CD4-positive, alpha-beta memory T cell (primary cell): ENCODE results near the gene TRABD2B. TPM values are rescaled to one million over a fixed set of nuclear protein-coding genes. Genes with fewer than 3 reads are reported as not detected.
A peak's percentile ranks its signal among the peaks of the same experiment; 100 is the strongest.

ENCODE experiments used
- CTCF ChIA-PET: fragments of 350-600 bp; sonication (Branson Sonifier 250); formaldehyde crosslinking; loops from one replicate; lab custom pipeline; 2021; ENCODE audit warnings: inconsistent platforms; ENCODE audit not compliant: partially characterized antibody; lab: Charles Lee
- POLR2A ChIA-PET: fragments of 350-600 bp; sonication (Branson Sonifier 250); formaldehyde crosslinking; loops from one replicate; lab custom pipeline; 2021; ENCODE audit not compliant: partially characterized antibody; lab: Charles Lee
- DNase-seq, 5 donors: peaks; one replicate each; pipeline versions ENCODE4 v3.0.0 to v3.0.0-alpha.2; 2020 to 2022; ENCODE audit warnings: mixed read lengths in 1 of 5
- H3K27ac ChIP-seq: one replicate; pipeline ENCODE4 v1.7.0; 2013; ENCODE audit warnings: low read depth, low read length
- H3K27me3 ChIP-seq: 2 replicates; pipeline ENCODE4 v1.7.0; 2013; ENCODE audit warnings: mild to moderate bottlenecking, low read length, moderate library complexity; ENCODE audit not compliant: insufficient read depth
- H3K36me3 ChIP-seq: 2 replicates; pipeline ENCODE4 v1.7.0; 2013; ENCODE audit warnings: mild to moderate bottlenecking, low read length, moderate library complexity; ENCODE audit not compliant: insufficient read depth
- H3K4me1 ChIP-seq: 2 replicates; pipeline ENCODE4 v1.7.0; 2013; ENCODE audit warnings: mild to moderate bottlenecking, low read length, moderate library complexity; ENCODE audit not compliant: insufficient read depth
- H3K4me3 ChIP-seq, 2 donors: one replicate each; pipeline ENCODE4 v1.7.0; 2013; ENCODE audit warnings: low read length in 2 of 2, mild to moderate bottlenecking in 1 of 2
- H3K9me3 ChIP-seq, 2 donors: one replicate each; pipeline ENCODE4 v1.7.0; 2013; ENCODE audit warnings: low read length in 2 of 2, control low read depth in 1 of 2; ENCODE audit not compliant: control insufficient read depth in 1 of 2
- H3K27ac Mint-ChIP-seq, 7 donors: one replicate each; pipeline ENCODE4 v1.8.0; 2020 to 2021; ENCODE audit warnings: mixed read lengths in 7 of 7, mild to moderate bottlenecking in 6 of 7, inconsistent platforms in 3 of 7, moderate library complexity in 3 of 7
- H3K27me3 Mint-ChIP-seq, 2 donors: one replicate each; pipeline ENCODE4 v1.8.0; 2020 to 2021; ENCODE audit warnings: mixed read lengths in 2 of 2
- H3K36me3 Mint-ChIP-seq, 2 donors: one replicate each; pipeline ENCODE4 v1.8.0; 2020 to 2021; ENCODE audit warnings: mixed read lengths in 2 of 2, inconsistent platforms in 1 of 2, mild to moderate bottlenecking in 1 of 2
- H3K4me1 Mint-ChIP-seq, 4 donors: one replicate each; pipeline ENCODE4 v1.8.0; 2020 to 2021; ENCODE audit warnings: mixed read lengths in 4 of 4, mild to moderate bottlenecking in 1 of 4
- H3K4me3 Mint-ChIP-seq, 8 donors: one replicate each; pipeline ENCODE4 v1.8.0; 2020 to 2021; ENCODE audit warnings: mixed read lengths in 8 of 8, mild to moderate bottlenecking in 7 of 8, moderate library complexity in 6 of 8, inconsistent platforms in 3 of 8
- H3K9me3 Mint-ChIP-seq, 8 donors: one replicate each; pipeline ENCODE4 v1.8.0; 2020 to 2021; ENCODE audit warnings: mixed read lengths in 8 of 8, mild to moderate bottlenecking in 5 of 8, inconsistent platforms in 3 of 8, moderate library complexity in 1 of 8
- intact Hi-C: fragments of 100-400 bp; cut with micrococcal nuclease; formaldehyde crosslinking; loops from one replicate; pipeline ENCODE4 v1.15.1; 2023
- polyA plus RNA-seq, 2 donors: library from polyadenylated mRNA; unstranded; fragments of 300-500 nt; fragmentation: Illumina TruSeq; gene quantifications; one replicate each; pipeline ENCODE4 v1.2.3, GENCODE V29; 2021
- total RNA-seq, 2 experiments: library from RNA; stranded (reverse); gene quantifications; one replicate each; pipeline ENCODE4 v1.2.3, GENCODE V29; 2021

TRABD2B gene
- total and polyA plus RNA-seq, 4 experiments from 2014 or later: not detected

DNA sequence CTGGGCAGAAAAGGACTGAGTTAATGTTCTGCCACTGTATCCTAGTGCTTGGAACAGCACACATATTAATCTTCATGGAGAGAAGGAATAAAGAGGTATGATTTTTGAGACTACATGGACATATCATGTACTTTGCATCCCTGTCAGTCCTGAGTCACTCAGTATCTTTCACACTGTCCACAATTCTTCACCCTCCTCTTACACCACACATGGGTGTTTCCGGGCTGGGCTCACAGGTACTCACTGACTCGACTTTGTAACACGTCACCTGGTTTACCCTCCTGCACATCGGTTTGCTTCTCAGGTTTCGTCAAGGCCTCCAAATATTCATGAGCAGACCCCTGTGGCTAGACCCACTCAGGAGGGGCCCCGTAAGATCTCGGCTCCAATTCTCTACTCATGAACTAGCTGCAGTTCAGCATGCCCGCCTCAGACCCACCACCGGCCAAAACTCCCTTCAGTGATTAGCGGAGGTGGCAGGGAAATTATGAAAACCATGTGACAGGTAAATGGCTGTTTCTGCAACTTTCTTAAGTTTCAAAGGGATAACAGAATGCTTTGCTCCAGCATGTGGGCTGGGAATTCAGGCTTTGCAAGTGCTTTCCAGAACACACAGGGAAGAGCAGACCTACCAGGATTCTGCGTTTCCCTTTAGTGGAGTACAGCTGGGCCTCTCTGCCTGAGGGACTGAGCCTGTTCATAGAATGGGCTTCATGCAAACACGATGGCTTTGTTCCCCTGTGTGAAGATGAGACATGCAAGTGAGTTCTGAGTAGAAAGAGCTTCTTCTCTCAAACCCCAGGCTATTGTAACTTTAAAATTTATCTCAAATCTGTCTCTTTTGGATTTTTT, 31.3 kb upstream of the TRABD2B start:
- peaks cover 2 to 3% of the 10 kb centered on the region in 2 donors for H3K27me3 Mint-ChIP-seq
- CTCF ChIA-PET: interaction anchor here (1.2 kb wide), 1 partner anchor 31 kb away, joined by 3 read pairs; the partner anchor contains the start of gene TRABD2B
- H3K9me3 ChIP-seq: no peaks in the 10 kb centered on the region
- no peak for DNase-seq
- no peaks in the 10 kb centered on the region for H3K36me3 Mint-ChIP-seq
- no peak overlapping the region for H3K4me3 ChIP-seq
- no peak overlapping the region for H3K27ac ChIP-seq
- H3K4me3 Mint-ChIP-seq: no peak overlapping the region
- POLR2A ChIA-PET: no interaction called here
- H3K9me3 Mint-ChIP-seq: no peaks in the 10 kb centered on the region
- H3K27ac Mint-ChIP-seq: no peak overlapping the region
- H3K4me1 ChIP-seq: no peaks in the 10 kb centered on the region
- H3K27me3 ChIP-seq: no peaks in the 10 kb centered on the region
- intact Hi-C loops: no loop called here
- no peaks in the 10 kb centered on the region for H3K4me1 Mint-ChIP-seq
- H3K36me3 ChIP-seq: no peaks in the 10 kb centered on the region

DNA sequence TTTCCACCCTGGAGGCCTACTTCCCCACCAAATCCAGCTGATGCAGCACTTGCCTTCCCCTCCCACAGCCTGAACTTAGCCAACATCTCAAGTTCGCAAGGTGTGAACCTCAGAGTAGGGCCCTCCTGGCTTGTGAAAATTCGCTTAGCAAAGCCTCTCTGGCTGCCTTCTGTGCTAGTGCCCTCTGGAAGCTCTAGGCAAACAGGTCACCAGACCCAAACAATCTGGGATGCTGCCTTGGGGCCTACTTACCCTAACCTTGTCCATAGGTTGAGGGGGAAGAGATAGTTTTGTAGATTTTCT, 30.3 kb upstream of the TRABD2B start:
- no peak for DNase-seq
- Histone ChIP-seq H3K4me3 (no peak overlapping the region), H3K36me3 (no peaks in the 10 kb centered on the region), H3K27ac (no peak overlapping the region), H3K4me1 (no peaks in the 10 kb centered on the region), H3K27me3 (no peaks in the 10 kb centered on the region), H3K9me3 (no peaks in the 10 kb centered on the region)
- Mint-ChIP-seq H3K9me3 (no peaks in the 10 kb centered on the region), H3K27me3 (peaks cover 2 to 5% of the 10 kb centered on the region in 2 donors), H3K36me3 (no peaks in the 10 kb centered on the region), H3K27ac (peak overlapping the region in 1 of 7 donors; percentile 25), H3K4me1 (no peaks in the 10 kb centered on the region), H3K4me3 (no peak overlapping the region)
- POLR2A ChIA-PET: no interaction called here
- intact Hi-C loops: no loop called here
- CTCF ChIA-PET: no interaction called here

DNA sequence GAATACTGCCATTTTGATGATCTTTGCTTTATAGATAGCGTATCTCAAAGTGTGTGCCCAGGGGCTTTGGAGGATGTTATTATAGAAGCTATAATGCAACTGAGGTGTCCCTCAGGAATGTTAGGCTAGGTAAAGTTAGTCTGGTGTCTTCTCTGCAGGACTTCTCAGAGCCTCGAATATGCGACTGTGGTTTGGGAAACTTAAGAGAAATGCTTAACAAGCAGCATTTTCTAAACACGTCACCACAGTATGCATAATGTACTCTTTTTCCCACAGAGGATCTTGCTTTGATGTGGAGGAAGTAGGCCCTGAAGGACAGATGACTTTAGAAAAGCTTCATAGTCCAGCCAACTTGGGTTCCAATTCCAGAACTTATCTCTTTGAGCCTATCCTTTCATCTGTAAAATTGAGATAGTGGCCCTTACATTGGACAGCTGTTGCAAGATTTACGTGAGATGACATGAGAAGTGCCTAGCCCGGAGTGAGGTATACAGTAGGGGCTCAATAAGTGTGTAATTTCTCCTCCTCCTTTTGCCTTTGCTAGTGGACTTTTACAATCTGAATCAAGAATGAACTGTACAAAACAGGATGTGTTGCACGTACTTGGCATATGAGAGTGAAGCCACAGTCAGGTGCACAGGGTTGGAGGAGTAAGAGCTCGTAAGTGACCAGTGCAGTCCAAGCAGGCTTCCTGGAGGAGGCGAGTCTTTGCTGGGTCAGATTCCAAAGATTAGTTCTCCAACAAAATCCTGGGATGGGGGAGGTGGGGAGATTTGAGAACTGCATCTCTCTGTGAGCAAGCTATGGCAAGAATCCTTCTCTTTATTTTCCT, 29.7 kb upstream of the TRABD2B start:
- peaks cover 2 to 5% of the 10 kb centered on the region in 2 donors for H3K27me3 Mint-ChIP-seq
- no peaks in the 10 kb centered on the region for H3K4me1 Mint-ChIP-seq
- no peak overlapping the region for H3K27ac Mint-ChIP-seq
- H3K4me3 Mint-ChIP-seq: no peak overlapping the region
- no peaks in the 10 kb centered on the region for H3K36me3 Mint-ChIP-seq
- H3K9me3 Mint-ChIP-seq: no peaks in the 10 kb centered on the region
- no peaks in the 10 kb centered on the region for H3K27me3 ChIP-seq
- intact Hi-C loops: no loop called here
- DNase-seq: no peak
- H3K9me3 ChIP-seq: no peaks in the 10 kb centered on the region
- POLR2A ChIA-PET: no interaction called here
- H3K4me1 ChIP-seq: no peaks in the 10 kb centered on the region
- H3K36me3 ChIP-seq: no peaks in the 10 kb centered on the region
- no peak overlapping the region for H3K27ac ChIP-seq
- no peak overlapping the region for H3K4me3 ChIP-seq
- CTCF ChIA-PET: no interaction called here

DNA sequence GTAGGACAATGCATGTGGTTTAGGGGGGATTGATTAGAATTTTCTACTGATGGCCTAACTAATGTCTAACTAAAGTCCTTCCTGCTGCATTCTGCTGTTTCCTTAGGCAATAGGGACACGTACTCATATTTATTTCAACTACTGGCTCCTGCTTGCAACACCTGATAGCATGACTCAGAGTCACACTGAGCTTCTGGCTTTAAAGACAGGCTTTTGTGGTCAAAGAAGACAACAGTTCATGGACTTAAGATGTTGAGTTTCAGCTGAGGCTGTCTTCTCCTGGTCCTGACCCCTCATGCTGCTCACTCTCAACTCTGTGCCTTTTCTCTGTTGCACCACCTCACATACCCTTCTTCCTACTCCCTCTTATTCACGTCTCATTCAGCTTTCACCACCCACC, 29.1 kb upstream of the TRABD2B start:
- DNase-seq: no peak
- Histone ChIP-seq H3K9me3 (no peaks in the 10 kb centered on the region), H3K36me3 (no peaks in the 10 kb centered on the region), H3K27me3 (no peaks in the 10 kb centered on the region), H3K4me1 (no peaks in the 10 kb centered on the region), H3K4me3 (no peak overlapping the region), H3K27ac (no peak overlapping the region)
- Mint-ChIP-seq H3K27ac (no peak overlapping the region), H3K4me3 (no peak overlapping the region), H3K4me1 (no peaks in the 10 kb centered on the region), H3K36me3 (no peaks in the 10 kb centered on the region), H3K9me3 (peaks cover 0 to 2% (median 0%) of the 10 kb centered on the region in 8 donors), H3K27me3 (peaks cover 2 to 5% of the 10 kb centered on the region in 2 donors)
- POLR2A ChIA-PET: no interaction called here
- CTCF ChIA-PET: interaction anchor here (1.6 kb wide), 1 partner anchor 28 kb away, joined by 4 read pairs; no protein-coding TSS in a partner anchor
- intact Hi-C loops: no loop called here

DNA sequence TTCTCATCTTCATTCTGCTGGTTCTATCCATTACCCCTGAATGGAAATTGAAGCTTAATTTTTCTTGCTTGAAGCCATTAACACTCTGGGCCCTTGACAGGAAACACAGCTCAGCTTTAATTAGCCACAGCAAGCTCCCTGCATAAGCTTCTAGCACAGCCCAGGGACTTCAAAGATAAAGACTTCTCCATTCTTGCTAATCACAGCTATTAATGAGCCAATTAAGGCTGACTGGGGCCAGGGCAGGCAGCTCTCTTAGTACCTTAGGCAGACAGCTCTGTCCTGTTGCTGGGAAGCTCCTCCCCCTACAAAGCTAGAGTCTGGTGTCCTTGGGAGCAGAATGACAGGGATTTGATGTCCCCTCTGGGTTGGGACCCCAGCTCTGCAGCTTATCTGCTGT, 27.9 kb upstream of the TRABD2B start:
- Mint-ChIP-seq H3K27me3 (peaks cover 5 to 8% of the 10 kb centered on the region in 2 donors), H3K27ac (no peak overlapping the region), H3K9me3 (peaks cover 0 to 2% (median 0%) of the 10 kb centered on the region in 8 donors), H3K4me3 (no peak overlapping the region), H3K36me3 (no peaks in the 10 kb centered on the region), H3K4me1 (no peaks in the 10 kb centered on the region)
- no peaks in the 10 kb centered on the region for H3K27me3 ChIP-seq
- H3K36me3 ChIP-seq: no peaks in the 10 kb centered on the region
- intact Hi-C loops: no loop called here
- CTCF ChIA-PET: interaction anchor here (1.6 kb wide), 1 partner anchor 27 kb away, joined by 4 read pairs; no protein-coding TSS in a partner anchor
- H3K9me3 ChIP-seq: no peaks in the 10 kb centered on the region
- no peak for DNase-seq
- POLR2A ChIA-PET: no interaction called here
- H3K4me1 ChIP-seq: no peaks in the 10 kb centered on the region
- no peak overlapping the region for H3K27ac ChIP-seq
- no peak overlapping the region for H3K4me3 ChIP-seq

DNA sequence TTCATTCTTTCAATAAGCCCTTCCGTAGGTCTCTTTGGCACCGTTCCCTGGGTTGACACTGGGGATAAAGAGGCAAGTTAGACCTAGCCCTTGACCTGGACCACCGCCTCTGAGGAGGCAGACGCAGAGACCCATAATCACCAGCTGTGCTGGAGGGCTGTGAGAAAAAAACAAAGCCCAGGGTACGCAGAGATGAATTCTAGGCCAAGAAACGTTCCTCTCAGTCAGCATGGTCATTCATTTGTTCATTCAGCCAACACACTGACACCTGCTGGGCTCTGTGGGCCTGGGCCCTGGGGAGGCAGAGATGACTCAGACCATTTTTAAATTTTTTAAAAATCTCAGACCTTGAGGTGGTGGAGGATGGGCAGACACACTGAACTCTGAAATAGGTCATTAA, 26.3 kb upstream of the TRABD2B start:
- Mint-ChIP-seq H3K4me1 (no peaks in the 10 kb centered on the region), H3K4me3 (no peak overlapping the region), H3K36me3 (no peaks in the 10 kb centered on the region), H3K27me3 (peaks cover 6 to 8% of the 10 kb centered on the region in 2 donors), H3K9me3 (peaks cover 0 to 2% (median 0%) of the 10 kb centered on the region in 8 donors), H3K27ac (peak overlapping the region in 1 of 7 donors; percentile 20)
- no peaks in the 10 kb centered on the region for H3K9me3 ChIP-seq
- intact Hi-C loops: no loop called here
- no peak overlapping the region for H3K4me3 ChIP-seq
- H3K27me3 ChIP-seq: no peaks in the 10 kb centered on the region
- no peaks in the 10 kb centered on the region for H3K36me3 ChIP-seq
- CTCF ChIA-PET: no interaction called here
- no peak for DNase-seq
- no peaks in the 10 kb centered on the region for H3K4me1 ChIP-seq
- H3K27ac ChIP-seq: no peak overlapping the region
- POLR2A ChIA-PET: no interaction called here

DNA sequence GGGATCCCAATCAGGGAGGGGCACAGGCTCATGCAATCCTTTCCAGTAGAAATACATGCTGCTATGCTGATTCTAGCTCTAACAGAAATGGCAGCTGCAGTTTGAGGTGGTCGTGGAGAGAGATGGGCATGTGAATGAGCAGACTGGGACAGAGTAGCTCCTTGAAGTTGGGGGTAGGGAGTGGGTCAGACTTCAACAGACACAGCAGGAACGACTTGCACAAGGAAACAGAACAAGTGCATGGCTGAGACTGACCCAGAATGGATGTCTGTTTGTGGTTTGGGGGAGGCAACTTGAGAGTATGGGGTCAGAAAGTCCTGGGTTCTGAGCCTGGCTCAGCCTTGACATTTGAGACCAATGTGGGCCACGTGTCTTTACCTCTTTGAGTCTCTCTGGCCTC, 25.1 kb upstream of the TRABD2B start:
- POLR2A ChIA-PET: no interaction called here
- H3K4me1 Mint-ChIP-seq: no peaks in the 10 kb centered on the region
- H3K9me3 ChIP-seq: no peaks in the 10 kb centered on the region
- no peaks in the 10 kb centered on the region for H3K36me3 Mint-ChIP-seq
- H3K4me1 ChIP-seq: no peaks in the 10 kb centered on the region
- CTCF ChIA-PET: interaction anchor here (1.0 to 1.2 kb wide), 2 partner anchors 10 to 23 kb away, joined by 3 to 4 read pairs; no protein-coding TSS in a partner anchor
- no peak for DNase-seq
- H3K9me3 Mint-ChIP-seq: peaks cover 0 to 2% (median 0%) of the 10 kb centered on the region in 8 donors
- H3K4me3 ChIP-seq: no peak overlapping the region
- H3K36me3 ChIP-seq: no peaks in the 10 kb centered on the region
- peaks cover 4% of the 10 kb centered on the region for H3K27me3 ChIP-seq
- H3K27ac ChIP-seq: no peak overlapping the region
- no peak overlapping the region for H3K27ac Mint-ChIP-seq
- intact Hi-C loops: no loop called here
- H3K4me3 Mint-ChIP-seq: no peak overlapping the region
- peaks cover 7 to 8% of the 10 kb centered on the region in 2 donors for H3K27me3 Mint-ChIP-seq
